GM12891 (cell line): ENCODE results near the gene XPO1.
"Not testable (repeated sequence)": the region's sequence is repeated elsewhere in the genome, so short reads cannot be mapped to it uniquely, and the experiment has no call there.

ENCODE experiments used
- DNase-seq: peaks from one replicate; pipeline ENCODE4 v3.0.0; 2011; ENCODE audit warnings: low spot score; ENCODE audit not compliant: insufficient read length
- FAIRE-seq: peaks from 2 replicates; lab custom pipeline; 2011; peaks lifted over from hg19 to GRCh38; lab: Jason Lieb, UNC
- PAX5 ChIP-seq: IDR thresholded peaks from 2 replicates; pipeline ENCODE4 v1.6.1; 2011; ENCODE audit warnings: low read length, moderate library complexity, mild to moderate bottlenecking; ENCODE audit not compliant: insufficient read depth, severe bottlenecking
- POLR2A ChIP-seq: IDR thresholded peaks from 2 replicates; pipeline ENCODE4 v1.6.1; 2011; ENCODE audit warnings: low read depth, low read length, control low read depth
- POLR2AphosphoS5 ChIP-seq: IDR thresholded peaks from 2 replicates; pipeline ENCODE4 v1.6.1; 2011; ENCODE audit warnings: low read depth, low read length, control low read depth
- POU2F2 ChIP-seq: IDR thresholded peaks from 2 replicates; pipeline ENCODE4 v1.6.1; 2011; ENCODE audit warnings: low read depth, mild to moderate bottlenecking, control low read depth, low read length, moderate library complexity
- SPI1 ChIP-seq: IDR thresholded peaks from 2 replicates; pipeline ENCODE4 v1.6.1; 2011; ENCODE audit warnings: low read depth, low read length, control low read depth
- TAF1 ChIP-seq: IDR thresholded peaks from 2 replicates; pipeline ENCODE4 v1.6.1; 2011; ENCODE audit warnings: low read depth, low read length, control low read depth

Gene XPO1

DNA sequence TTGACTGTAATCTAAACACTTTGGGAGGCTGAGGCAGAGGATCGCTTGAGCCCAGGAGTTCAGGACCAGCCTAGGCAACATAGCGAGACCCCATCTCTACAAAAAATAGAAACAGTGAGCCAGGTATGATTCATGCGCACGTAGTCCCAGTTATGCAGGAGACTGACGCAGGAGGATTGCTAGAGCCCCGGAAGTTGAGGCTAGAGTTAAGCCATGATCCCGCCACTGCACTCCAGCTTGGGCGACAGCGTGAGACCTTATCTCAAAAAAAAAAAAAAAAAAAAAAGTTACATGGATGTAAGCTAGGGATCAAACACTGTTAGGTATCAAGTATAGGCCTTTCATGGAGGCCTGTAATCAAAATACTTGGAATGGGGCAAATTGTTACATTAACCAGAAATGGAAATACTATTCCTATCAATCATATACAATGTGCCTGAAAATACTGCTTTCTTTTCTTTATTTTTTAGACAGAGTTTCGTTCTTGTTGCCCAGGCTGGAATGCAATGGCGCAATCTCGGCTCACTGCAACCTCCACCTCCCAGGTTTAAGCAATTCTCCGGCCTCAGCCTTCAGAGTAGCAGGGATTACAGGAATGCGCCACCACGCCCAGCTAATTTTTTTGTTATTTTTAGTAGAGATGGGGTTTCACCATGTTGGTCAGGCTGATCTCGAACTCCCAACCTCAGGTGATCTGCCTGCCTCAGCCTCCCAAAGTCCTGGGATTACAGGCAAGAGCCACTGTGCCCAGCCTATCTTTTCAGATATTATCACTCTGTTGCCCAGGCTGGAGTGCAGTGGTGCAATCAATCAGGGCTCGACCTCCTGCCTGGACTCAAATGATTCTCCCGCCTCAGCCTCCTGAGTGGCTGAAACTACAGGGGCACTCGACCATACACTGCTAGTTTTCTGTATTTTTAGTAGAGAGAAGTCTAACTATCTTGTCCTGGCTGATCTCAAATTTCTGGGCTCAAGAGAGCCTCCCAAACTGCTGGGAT is 27.2 kb downstream of the XPO1 start:
- FAIRE-seq: no peak
- TF ChIP-seq TAF1: no peak
- TF ChIP-seq SPI1: no peak
- no peak for TF ChIP-seq POLR2A
- no peak for TF ChIP-seq POLR2AphosphoS5
- no peak for TF ChIP-seq POU2F2
- no peak for TF ChIP-seq PAX5
- DNase-seq: no peak

DNA sequence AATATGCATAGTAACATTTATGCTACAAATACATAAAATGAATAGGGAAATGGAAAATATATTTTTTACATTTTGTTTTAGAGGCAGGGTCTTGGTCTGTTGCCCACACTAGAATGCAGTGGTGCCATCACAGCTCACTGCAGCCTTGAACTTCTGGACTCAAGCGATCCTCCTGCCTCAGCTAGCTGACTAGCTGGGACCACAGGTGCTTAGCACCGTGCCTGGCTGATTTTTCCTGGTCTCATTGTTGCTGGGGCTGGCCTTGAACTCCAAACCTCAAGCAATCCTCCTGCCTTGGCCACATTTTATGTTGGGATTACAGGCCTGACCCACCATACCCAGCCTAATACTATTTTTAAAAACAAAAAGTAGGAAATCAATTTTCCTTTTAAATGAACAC is 33.2 kb downstream of the XPO1 start:
- TF ChIP-seq POLR2AphosphoS5: no peak
- no peak for TF ChIP-seq POU2F2
- TF ChIP-seq SPI1: no peak
- TF ChIP-seq POLR2A: no peak
- no peak for TF ChIP-seq PAX5
- no peak for TF ChIP-seq TAF1
- DNase-seq (no peak), FAIRE-seq (no peak)

DNA sequence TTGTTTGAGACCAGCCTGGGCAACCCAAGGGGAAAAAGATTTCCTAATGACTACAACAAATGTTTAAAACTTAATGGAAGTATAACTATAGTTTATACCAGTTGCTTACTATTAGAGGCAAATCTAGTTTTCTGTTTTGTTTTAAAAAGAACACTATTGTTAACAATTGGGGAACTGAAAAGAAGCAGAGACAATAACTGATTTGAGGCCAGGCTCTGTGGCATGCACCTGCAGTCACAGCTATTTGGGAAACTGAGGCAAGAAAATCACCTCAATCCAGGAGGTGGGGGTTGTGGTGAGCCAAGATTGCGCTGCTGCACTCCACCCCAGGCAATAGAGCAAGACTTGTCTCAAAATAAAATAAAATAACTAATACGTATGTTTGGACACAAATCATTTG is 39.1 kb downstream of the XPO1 start:
- TF ChIP-seq PAX5: no peak
- peak; percentile 70 for TF ChIP-seq SPI1
- FAIRE-seq (no peak), DNase-seq (no peak)

DNA sequence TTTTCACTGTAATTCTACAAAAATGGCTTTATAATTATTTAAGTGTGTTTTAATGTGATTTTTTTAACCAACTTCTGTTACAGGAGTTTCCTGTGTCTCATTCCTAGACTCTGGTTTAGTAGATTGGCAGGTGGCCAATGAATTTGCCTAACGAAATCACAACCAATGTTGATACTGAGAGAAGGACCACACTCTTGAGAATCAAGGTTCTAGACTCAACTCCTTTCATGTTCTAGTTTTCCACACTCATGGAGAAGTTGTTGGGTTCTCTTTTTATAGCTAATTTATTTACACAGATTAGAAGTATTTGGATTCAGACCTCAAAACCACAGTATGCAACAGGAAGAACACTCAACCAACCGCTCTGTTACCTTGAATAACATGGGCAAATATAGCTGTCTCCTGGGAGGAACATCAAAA is 44.6 kb downstream of the XPO1 start:
- TF ChIP-seq POU2F2 (no peak), PAX5 (no peak), POLR2AphosphoS5 (no peak), SPI1 (no peak), POLR2A (no peak)
- FAIRE-seq (no peak), DNase-seq (no peak)

DNA sequence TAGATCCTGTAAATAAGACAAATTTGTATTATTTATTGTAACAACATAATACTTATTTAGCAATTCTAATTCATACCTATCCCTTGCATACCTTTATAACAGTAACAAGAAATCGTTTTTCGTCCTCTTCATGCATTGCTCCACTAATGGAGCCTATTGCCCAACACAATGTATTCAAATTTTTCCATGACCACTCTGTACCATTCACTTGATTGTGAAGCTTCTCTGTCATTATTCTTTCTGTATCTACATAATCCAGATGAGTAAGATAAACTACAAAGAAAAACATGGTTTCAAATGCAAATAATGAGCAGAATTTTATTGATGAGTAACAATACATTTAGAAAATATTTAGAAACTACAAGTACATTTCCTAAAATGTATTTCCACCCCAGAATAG is 45.7 kb downstream of the XPO1 start:
- no peak for FAIRE-seq

DNA sequence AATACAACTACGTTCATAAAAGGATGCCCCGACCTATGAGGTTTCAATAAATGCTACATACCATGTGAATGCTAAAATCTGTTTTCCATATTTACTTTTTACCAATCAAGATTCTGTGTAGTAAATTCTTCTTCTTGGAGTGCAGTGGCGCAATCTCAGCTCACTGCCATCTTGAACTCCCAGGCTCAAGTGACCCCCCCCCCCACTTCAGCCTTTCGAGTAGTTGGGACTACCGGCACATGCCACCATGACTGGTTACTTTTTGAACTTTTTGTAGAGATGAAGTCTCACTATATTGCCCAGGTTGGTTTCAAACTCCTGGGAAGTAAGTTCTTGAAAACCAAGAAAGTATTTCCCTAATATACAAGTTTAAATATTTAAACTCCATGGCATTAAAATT is 52.9 kb downstream of the XPO1 start:
- DNase-seq (no peak), FAIRE-seq (no peak)
- TF ChIP-seq POLR2AphosphoS5: no peak
- TF ChIP-seq PAX5: no peak
- no peak for TF ChIP-seq TAF1
- no peak for TF ChIP-seq POU2F2
- TF ChIP-seq SPI1: no peak
- TF ChIP-seq POLR2A: no peak

More for the DNA sequence above, 45.7 kb downstream of the XPO1 start:
- no peak for DNase-seq
- TF ChIP-seq TAF1 (no peak), POLR2A (no peak), SPI1 (no peak), POLR2AphosphoS5 (no peak), PAX5 (no peak), POU2F2 (no peak)

DNA sequence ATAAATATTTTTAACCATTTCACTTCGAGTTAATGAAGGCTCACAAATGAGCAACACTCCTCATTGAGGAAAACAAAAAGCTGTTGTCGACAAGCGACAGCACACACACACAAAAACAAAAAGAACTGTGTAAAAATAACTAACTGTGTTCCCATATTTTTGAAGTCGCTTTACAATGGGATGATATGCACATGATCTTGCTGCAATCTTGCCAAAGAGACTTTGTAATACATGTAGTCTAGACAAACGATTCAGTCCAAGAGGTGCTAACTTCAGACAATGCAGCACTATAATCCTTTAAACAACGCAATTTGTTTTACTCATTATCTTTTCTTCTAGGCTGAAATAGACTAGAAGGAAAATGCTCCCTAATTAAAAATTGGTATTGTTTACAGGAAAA is 60.1 kb downstream of the XPO1 start:
- no peak for DNase-seq
- TF ChIP-seq POLR2A: no peak
- no peak for TF ChIP-seq SPI1
- TF ChIP-seq POU2F2: no peak
- no peak for TF ChIP-seq TAF1
- no peak for TF ChIP-seq POLR2AphosphoS5
- no peak for TF ChIP-seq PAX5
- no peak for FAIRE-seq

DNA sequence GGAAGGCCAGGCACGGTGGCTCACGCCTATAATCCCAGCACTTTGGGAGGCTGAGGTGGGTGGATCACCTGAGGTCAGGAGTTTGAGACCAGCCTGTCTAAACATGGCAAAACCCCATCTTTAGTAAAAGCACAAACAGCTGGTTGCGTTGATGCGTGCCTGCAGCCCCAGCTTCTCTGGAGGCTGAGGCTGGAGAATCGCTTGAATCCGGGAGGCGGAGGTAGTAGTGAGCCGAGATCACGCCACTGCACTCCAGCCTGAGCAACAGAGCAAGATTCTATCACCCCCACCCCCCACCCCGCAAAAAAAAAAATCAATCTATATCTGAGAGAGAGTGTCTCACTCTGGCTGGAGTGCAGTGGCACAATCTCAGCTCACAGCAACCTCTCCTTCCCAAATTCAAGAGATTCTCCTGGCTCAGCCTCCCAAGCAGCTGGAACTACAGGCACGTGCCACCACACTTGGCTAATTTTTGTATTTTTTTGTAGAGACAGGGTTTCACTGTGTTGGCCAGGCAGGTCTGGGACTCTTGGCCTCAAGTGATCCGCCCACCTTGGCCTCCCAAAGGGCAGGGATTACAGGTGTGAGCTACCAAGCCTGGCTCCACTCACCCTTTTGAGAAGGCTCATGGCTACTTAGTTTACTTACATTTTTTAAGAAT is 61.1 kb downstream of the XPO1 start:
- TF ChIP-seq POLR2AphosphoS5: peak; percentile 62
- not testable (repeated sequence) for FAIRE-seq, DNase-seq

DNA sequence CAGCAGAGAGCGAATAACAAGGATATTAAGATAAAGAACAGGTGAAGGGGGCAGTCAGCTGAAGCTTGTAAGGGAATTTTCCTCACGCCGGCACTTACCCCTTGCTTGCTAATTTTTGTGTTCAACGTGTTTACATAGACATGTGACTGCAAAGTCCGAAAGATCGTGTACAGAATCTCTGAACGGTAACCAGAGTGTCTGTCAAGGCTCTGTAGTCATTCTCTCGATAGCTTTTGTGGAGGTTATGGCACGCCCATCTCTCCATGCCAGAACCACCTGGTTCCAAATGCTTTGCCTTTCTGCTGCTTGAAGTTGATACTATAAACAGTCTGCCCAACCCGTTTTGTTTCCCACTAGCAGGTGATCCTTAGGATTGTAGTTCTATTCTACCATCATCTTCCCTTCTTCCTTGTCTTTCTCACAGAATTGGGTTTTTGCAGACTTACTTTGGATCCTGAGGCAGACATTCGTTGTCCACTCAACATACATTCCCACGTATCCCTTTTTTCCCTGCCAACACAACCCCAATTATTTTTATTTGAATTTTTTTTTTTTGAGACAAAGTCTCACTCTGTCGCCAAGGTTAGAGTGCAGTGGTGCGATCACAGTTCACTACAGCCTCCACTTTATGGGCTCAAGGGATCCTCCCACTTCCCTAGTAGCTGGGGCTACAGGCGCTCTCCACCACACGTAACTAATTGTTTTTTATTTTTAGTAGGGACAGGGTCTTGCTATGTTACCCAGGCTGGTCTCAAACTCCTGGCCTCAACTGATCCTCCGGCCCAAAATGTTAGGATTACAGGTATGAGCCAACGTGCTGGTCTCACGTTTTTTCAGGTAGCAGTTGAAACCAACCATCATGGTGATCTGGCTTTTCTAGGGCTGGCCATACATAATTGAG is 66.0 kb downstream of the XPO1 start:
- DNase-seq (no peak), FAIRE-seq (no peak)
- TF ChIP-seq POLR2AphosphoS5 (no peak), SPI1 (no peak), POLR2A (no peak), TAF1 (no peak), PAX5 (no peak), POU2F2 (no peak)
